Kidney epithelial cell (primary cell): Measurements from ENCODE around the gene TENT4A. TPM values are rescaled to one million over a fixed set of nuclear protein-coding genes. Genes with fewer than 3 reads are reported as not detected.

Experiments used
- DNase-seq: peaks from one replicate; pipeline ENCODE4 v3.0.0-alpha.2; 2010; ENCODE audit warnings: low read depth
- H3K27me3 ChIP-seq: 2 replicates; pipeline ENCODE4 v1.6.0; 2011; ENCODE audit warnings: low read length; ENCODE audit not compliant: control insufficient read depth, insufficient read depth
- H3K36me3 ChIP-seq: 2 replicates; pipeline ENCODE4 v1.5.1; 2011; ENCODE audit warnings: low read length; ENCODE audit not compliant: control insufficient read depth, insufficient read depth
- H3K4me3 ChIP-seq: 2 replicates; pipeline ENCODE4 v1.5.1; 2011; ENCODE audit warnings: low read depth, mild to moderate bottlenecking, control low read depth, low read length
- CTCF ChIP-seq: IDR thresholded peaks from 2 replicates; pipeline ENCODE4 v1.5.1; 2011; ENCODE audit warnings: mild to moderate bottlenecking, moderate library complexity, low read length, control low read depth, inconsistent platforms; ENCODE audit not compliant: insufficient read depth, poor library complexity, severe bottlenecking
- total RNA-seq: library from RNA; depleted of rRNA; stranded (reverse); fragments of >200 nt; gene quantifications from 2 replicates; pipeline ENCODE4 v1.2.3, GENCODE V29; 2015

Gene TENT4A
- total RNA-seq, 1 donor from 2014 or later: 12.0 TPM

GRCh38 chr5:6742081-6742758, 29.0 kb downstream of the TENT4A start:
- DNase-seq: no peak
- Histone ChIP-seq H3K4me3 (no peak overlapping the region), H3K27me3 (no peaks in the 10 kb centered on the region), H3K36me3 (no peaks in the 10 kb centered on the region)
- TF ChIP-seq CTCF: no peak

- no peak overlapping the region for H3K4me3 ChIP-seq
- no peak for DNase-seq
- no peak for TF ChIP-seq CTCF
- H3K27me3 ChIP-seq: no peaks in the 10 kb centered on the region
- no peaks in the 10 kb centered on the region for H3K36me3 ChIP-seq
Measured at GRCh38 chr5:6743161-6743560, 29.9 kb downstream of the TENT4A start.

- H3K36me3 ChIP-seq: no peaks in the 10 kb centered on the region
- H3K4me3 ChIP-seq: no peak overlapping the region
- no peaks in the 10 kb centered on the region for H3K27me3 ChIP-seq
- DNase-seq: no peak
- TF ChIP-seq CTCF: no peak
Measured at GRCh38 chr5:6744841-6745705, 31.8 kb downstream of the TENT4A start.

GRCh38 chr5:6745706-6746222, 32.5 kb downstream of the TENT4A start:
- no peaks in the 10 kb centered on the region for H3K27me3 ChIP-seq
- peak; percentile 70 for TF ChIP-seq CTCF
- no peak overlapping the region for H3K4me3 ChIP-seq
- DNase-seq: peak; percentile 14
- H3K36me3 ChIP-seq: peaks cover 1% of the 10 kb centered on the region

GRCh38 chr5:6746244-6746643, 33.0 kb downstream of the TENT4A start:
- DNase-seq: no peak

More at GRCh38 chr5:6746244-6746643, 33.0 kb downstream of the TENT4A start:
- no peak for TF ChIP-seq CTCF
- Histone ChIP-seq H3K36me3 (peaks cover 1% of the 10 kb centered on the region), H3K27me3 (no peaks in the 10 kb centered on the region), H3K4me3 (no peak overlapping the region)
